Measurements from ENCODE around the gene SINHCAF. TPM values are rescaled to one million over a fixed set of nuclear protein-coding genes. Genes with fewer than 3 reads are reported as not detected.
"Not testable (repeated sequence)": the region's sequence is repeated elsewhere in the genome, so short reads cannot be mapped to it uniquely, and the experiment has no call there.

Gene SINHCAF
- total and polyA plus RNA-seq, 2 experiments from 2014 or later = 66.2 to 122 TPM

DNA sequence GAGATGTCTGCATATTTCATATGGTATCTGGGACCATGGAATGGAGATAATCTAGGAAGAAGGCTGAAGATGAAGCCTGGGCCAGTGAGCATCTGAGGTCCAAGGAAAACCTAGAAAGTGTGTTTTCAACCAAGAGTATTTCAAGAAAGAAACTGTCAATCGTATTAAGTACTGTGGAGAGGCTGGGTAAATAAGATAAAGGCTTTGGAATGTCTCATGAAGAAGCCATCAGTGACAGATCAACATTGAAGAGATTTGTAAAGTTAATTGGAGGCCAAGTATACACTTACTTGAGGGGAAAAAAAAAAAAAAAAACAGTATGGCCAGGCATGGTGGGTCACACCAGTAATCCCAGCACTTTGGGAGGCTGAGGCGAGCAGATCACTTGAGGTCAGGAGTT, 48.9 kb downstream of the SINHCAF start:
- Histone ChIP-seq H2AFZ (no peak overlapping the region), H3K36me3 (replicated peaks; ENCODE audit: insufficient read depth, low read depth) (no peaks in the 10 kb centered on the region), H3K9me3 (ENCODE audit: low read depth) (no peaks in the 10 kb centered on the region), H3K9me2 (replicated peaks; ENCODE audit: insufficient read depth) (no peaks in the 10 kb centered on the region), H3K79me2 (no peaks in the 10 kb centered on the region), H4K20me1 (ENCODE audit: insufficient read depth, poor library complexity, severe bottlenecking) (no peaks in the 10 kb centered on the region), H3K4me1 (ENCODE audit: insufficient read depth) (no peaks in the 10 kb centered on the region), H3K4me3 (no peak overlapping the region), H3K4me2 (no peak overlapping the region), H3K27me3 (no peaks in the 10 kb centered on the region), H3K27ac (no peak overlapping the region)
- DNase-seq (ENCODE audit: low spot score) = no peak
- 82% methylated on average over 2 of the region's 2 CpGs for WGBS (ENCODE audit: low lambda C conversion rate, missing lambda C conversion rate)
- TF ChIP-seq, protein P1, sequence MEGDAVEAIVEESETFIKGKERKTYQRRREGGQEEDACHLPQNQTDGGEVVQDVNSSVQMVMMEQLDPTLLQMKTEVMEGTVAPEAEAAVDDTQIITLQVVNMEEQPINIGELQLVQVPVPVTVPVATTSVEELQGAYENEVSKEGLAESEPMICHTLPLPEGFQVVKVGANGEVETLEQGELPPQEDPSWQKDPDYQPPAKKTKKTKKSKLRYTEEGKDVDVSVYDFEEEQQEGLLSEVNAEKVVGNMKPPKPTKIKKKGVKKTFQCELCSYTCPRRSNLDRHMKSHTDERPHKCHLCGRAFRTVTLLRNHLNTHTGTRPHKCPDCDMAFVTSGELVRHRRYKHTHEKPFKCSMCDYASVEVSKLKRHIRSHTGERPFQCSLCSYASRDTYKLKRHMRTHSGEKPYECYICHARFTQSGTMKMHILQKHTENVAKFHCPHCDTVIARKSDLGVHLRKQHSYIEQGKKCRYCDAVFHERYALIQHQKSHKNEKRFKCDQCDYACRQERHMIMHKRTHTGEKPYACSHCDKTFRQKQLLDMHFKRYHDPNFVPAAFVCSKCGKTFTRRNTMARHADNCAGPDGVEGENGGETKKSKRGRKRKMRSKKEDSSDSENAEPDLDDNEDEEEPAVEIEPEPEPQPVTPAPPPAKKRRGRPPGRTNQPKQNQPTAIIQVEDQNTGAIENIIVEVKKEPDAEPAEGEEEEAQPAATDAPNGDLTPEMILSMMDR (IDR thresholded peaks at IDR 0.05; ENCODE audit: poor library complexity) = no peak
- TF ChIP-seq EZH2 (IDR thresholded peaks at IDR 0.05; ENCODE audit: borderline replicate concordance) (no peak), EZH2phosphoT487 (IDR thresholded peaks at IDR 0.05; ENCODE audit: low read depth, severe bottlenecking, unreplicated experiment) (no peak)

DNA sequence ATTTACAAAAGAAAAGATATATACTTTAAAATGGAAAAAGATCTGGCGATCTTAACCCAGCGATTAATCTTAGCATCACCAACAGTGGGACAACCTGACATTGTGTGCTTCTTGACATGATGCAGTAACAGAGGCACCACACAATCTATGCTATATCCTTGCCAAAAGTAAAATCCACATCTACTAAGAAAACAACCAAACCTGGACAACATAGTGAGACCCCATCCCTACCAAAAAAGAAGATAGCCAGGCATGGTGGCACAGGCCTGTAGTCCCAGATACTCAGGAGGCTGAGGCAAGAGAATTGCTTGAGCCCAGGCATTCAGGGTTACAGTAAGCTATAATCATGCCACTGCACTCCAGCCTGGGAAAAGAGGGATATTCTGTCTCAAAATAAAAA, 50.5 kb downstream of the SINHCAF start:
- H3K9me3 ChIP-seq (ENCODE audit: low read depth) = no peaks in the 10 kb centered on the region
- no peak overlapping the region for H3K27ac ChIP-seq
- H3K27me3 ChIP-seq = no peaks in the 10 kb centered on the region
- H3K36me3 ChIP-seq (replicated peaks; ENCODE audit: insufficient read depth, low read depth) = no peaks in the 10 kb centered on the region
- H3K9me2 ChIP-seq (replicated peaks; ENCODE audit: insufficient read depth) = no peaks in the 10 kb centered on the region
- DNase-seq (ENCODE audit: low spot score) = no peak
- no peaks in the 10 kb centered on the region for H4K20me1 ChIP-seq (ENCODE audit: insufficient read depth, poor library complexity, severe bottlenecking)
- WGBS (ENCODE audit: low lambda C conversion rate, missing lambda C conversion rate) = 98% methylated on average over 2 of the region's 2 CpGs
- no peak overlapping the region for H3K4me3 ChIP-seq
- no peaks in the 10 kb centered on the region for H3K4me1 ChIP-seq (ENCODE audit: insufficient read depth)
- TF ChIP-seq, protein P1 (IDR thresholded peaks at IDR 0.05; ENCODE audit: poor library complexity) = no peak
- TF ChIP-seq EZH2phosphoT487 (IDR thresholded peaks at IDR 0.05; ENCODE audit: low read depth, severe bottlenecking, unreplicated experiment) = no peak
- no peak for TF ChIP-seq EZH2 (IDR thresholded peaks at IDR 0.05; ENCODE audit: borderline replicate concordance)
- H3K4me2 ChIP-seq = no peak overlapping the region
- no peaks in the 10 kb centered on the region for H3K79me2 ChIP-seq
- H2AFZ ChIP-seq = no peak overlapping the region

DNA sequence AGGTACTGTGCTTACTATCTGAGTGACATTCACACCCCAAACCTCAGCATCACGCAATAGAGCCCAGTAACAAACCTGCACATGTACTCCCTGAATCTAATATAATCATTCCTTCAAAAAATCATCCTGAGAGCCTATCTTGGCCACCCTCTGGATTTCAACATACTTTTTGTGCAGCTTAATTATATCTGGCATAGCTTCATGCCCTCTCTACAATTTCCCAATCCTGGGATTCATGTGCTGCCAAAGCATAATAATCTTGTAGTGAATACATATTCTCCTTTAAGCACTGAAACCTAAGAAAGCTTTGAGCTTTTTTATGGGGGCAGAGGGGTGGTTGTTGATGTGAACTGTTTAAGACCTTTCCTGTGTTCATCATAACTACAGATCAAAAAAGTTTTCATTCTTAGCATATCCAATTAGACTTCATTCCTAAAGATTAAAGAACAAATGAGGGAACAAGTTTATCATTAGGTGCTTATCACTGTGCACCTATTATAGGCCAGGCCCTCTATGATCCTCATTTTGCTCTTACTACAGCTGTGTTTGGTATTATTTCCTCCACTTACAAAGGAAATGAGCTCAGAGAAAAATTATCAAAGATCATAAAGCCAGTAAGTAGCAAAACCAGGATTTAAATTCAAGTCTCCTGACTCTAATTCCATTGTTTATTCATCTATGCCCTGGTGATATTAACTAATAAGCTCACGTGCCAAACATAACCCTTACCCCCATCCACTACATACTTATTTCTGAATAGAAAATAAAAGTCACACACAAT, 51.2 kb downstream of the SINHCAF start:
- H3K4me1 ChIP-seq (ENCODE audit: insufficient read depth) = no peaks in the 10 kb centered on the region
- DNase-seq (ENCODE audit: low spot score) = no peak
- no peak overlapping the region for H3K4me3 ChIP-seq
- H4K20me1 ChIP-seq (ENCODE audit: insufficient read depth, poor library complexity, severe bottlenecking) = no peaks in the 10 kb centered on the region
- H3K9me2 ChIP-seq (replicated peaks; ENCODE audit: insufficient read depth) = no peaks in the 10 kb centered on the region
- no peaks in the 10 kb centered on the region for H3K36me3 ChIP-seq (replicated peaks; ENCODE audit: insufficient read depth, low read depth)
- WGBS (ENCODE audit: low lambda C conversion rate, missing lambda C conversion rate) = 93% methylated on average over 2 of the region's 2 CpGs
- no peak overlapping the region for H2AFZ ChIP-seq
- H3K27me3 ChIP-seq = no peaks in the 10 kb centered on the region
- H3K27ac ChIP-seq = no peak overlapping the region
- TF ChIP-seq EZH2phosphoT487 (IDR thresholded peaks at IDR 0.05; ENCODE audit: low read depth, severe bottlenecking, unreplicated experiment) (no peak), EZH2 (IDR thresholded peaks at IDR 0.05; ENCODE audit: borderline replicate concordance) (no peak)
- TF ChIP-seq, protein P1 (IDR thresholded peaks at IDR 0.05; ENCODE audit: poor library complexity) = no peak
- no peaks in the 10 kb centered on the region for H3K79me2 ChIP-seq
- H3K4me2 ChIP-seq = no peak overlapping the region
- H3K9me3 ChIP-seq (ENCODE audit: low read depth) = no peaks in the 10 kb centered on the region

DNA sequence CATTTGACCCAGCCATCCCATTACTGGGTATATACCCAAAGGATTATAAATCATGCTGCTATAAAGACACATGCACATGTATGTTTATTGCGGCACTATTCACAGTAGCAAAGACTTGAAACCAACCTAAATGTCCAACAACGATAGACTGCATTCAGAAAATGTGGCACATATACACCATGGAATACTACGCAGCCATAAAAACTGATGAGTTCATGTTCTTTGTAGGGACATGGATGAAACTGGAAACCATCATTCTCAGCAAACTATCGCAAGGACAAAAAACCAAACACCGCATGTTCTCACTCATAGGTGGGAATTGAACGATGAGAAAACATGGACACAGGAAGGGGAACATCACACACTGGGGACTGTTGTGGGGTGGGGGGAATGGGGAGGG, 52.2 kb downstream of the SINHCAF start:
- H3K27me3 ChIP-seq; H3K9me2 ChIP-seq (replicated peaks; ENCODE audit: insufficient read depth); H2AFZ ChIP-seq; DNase-seq (ENCODE audit: low spot score); H4K20me1 ChIP-seq (ENCODE audit: insufficient read depth, poor library complexity, severe bottlenecking); H3K4me1 ChIP-seq (ENCODE audit: insufficient read depth); H3K36me3 ChIP-seq (replicated peaks; ENCODE audit: insufficient read depth, low read depth); H3K4me2 ChIP-seq; H3K79me2 ChIP-seq; H3K27ac ChIP-seq; H3K9me3 ChIP-seq (ENCODE audit: low read depth); H3K4me3 ChIP-seq: not testable (repeated sequence)
- WGBS (ENCODE audit: low lambda C conversion rate, missing lambda C conversion rate) = 94% methylated on average over 6 of the region's 6 CpGs
